Ammon's horn (tissue), 1 donor: ENCODE results near the gene CYTH4.

Experiments
- DNase-seq: peaks from one replicate; pipeline ENCODE4 v3.0.0-alpha.2; 2016; ENCODE audit warnings: low spot score

CYTH4 gene

DNA sequence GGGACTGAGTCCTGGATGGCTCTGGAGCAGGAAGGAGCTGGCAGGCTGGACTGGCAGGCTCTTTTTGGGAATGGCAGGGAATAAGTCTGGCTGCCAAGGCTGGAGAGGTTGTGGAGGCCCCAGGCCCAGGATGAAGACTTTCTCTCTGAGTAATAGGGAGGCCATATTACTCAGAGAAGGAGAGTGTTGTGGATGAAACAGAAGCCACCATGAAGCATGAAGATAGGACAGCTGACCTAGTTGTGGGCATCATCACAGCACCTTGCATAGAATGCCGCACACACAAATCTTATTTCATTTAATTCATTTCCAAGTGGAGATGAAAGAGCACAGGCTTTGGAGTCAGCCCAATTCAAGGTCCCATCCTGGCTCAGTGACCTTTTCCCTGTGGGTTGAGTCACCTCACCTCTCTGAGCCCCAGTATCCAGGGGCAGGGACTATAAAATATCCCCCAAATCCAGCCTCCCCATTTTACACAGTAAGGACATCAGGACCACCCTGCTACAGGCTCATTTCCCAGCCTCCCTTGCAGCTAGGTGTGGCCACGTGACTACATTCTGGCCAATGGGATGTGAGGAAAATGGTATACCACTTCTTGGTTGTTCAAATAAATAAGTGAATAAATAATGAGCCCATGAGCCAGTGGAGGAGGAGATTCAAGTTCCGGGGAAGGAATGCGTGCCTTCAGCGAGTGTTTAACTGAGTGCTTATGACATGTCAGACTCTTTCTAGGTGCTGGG lies 9.4 kb downstream of the CYTH4 start:
- DNase-seq = no peak

DNA sequence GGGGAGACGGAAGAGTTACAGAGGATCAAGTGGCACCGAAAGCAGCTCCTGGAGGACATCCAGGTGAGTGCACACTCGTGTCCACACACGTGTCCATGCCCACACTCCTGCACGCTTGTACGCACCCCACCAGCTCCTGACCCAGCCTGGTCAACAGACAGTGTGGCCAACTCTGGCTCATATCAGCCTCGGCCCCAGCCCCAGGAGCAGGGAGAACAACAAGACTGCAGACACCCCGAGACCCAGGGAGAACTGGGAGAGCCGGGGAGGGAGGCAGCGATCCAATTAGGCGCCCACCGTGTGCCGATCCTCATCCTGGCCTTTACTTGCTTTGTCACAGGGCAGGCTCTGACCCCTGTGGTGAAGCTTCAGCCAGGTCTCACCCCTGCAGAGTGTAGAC lies 10.3 kb downstream of the CYTH4 start:
- DNase-seq = no peak

DNA sequence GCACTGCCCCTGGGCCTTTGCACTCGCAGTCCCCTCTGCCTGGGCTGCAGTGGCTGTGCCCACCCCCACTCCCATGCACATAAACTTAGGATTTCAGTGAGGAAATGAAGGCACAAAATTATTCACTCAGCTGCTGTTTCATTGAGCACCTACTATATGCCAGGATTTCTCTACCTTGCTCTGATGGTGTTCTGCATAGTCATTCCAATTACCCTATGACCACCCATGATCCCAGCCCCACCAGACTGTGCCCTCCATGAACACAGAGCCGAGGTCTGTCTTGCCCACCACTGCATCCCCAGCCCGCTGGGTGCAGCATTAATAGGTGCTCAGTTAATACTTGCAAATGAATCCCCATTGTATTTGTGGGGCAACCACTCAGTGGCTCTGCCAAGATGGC lies 10.9 kb downstream of the CYTH4 start:
- DNase-seq = no peak

DNA sequence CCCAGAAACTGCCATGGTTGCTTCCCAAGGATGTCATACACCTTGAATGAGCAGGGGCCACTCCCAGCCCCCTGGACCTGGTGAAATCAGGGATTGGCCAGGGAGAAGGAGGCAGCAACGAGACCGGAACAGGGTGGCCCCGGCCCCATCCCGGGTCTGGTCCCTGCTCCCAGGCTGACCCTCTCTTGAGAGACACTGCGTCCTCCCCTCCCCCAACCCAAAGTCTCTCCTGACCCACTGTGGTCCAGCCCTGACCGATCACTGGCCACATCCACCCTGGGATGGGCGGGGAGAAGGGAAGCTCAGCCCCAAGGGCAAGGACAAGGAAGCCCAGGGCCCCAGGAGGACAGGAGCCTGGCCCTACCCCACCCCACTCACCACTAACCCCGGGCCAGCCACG lies 12.4 kb downstream of the CYTH4 start:
- no peak for DNase-seq

DNA sequence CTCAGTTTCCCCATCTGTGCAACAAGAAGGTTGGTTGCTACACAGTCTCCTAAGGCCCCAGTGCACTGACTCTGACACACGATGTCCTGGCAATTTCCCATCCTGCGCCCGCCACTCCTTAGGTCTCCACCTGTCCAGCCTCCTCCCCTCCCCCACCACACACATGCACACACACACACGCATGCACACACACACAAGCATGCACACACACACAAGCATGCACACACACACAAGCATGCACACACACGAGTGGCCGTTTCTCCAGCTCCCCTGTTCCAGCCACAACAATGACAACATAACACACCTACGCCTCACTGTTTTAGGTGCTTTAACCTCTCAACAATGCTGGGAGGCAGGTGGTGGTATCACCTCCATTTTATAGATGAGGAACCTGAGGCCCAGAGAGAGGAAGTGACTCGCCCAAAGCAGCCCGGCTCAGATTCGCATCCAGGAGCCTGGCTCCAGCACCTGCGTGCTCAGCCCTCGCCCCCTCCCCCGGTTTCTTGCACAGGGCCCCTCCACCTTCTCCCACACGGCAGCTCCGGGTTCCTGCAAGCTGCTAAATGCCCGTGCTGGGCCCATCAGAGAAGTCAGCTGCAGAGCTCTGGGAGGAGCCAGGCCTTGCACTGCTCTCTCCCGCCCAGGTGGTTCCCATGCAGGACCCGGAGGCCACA lies 13.0 kb downstream of the CYTH4 start:
- DNase-seq = no peak

DNA sequence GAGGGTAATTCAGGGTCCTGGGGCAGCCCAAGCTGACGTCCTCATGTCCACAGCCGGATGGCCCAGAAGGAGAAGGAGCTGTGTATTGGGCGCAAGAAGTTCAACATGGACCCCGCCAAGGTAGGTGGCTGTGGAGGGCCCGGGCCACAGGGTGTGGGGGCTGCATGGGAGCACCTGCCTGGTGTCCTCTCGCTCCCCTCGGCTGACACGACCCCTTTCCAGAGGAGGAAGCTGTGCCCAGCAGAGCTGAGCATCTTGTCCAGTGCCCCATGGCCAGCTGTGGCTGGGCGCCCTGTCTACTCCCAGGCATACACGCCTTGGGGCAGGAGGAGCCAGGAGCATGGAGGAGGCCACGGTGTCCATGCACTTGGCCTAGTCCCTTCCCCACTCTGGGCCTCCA lies 13.6 kb downstream of the CYTH4 start:
- DNase-seq = no peak

DNA sequence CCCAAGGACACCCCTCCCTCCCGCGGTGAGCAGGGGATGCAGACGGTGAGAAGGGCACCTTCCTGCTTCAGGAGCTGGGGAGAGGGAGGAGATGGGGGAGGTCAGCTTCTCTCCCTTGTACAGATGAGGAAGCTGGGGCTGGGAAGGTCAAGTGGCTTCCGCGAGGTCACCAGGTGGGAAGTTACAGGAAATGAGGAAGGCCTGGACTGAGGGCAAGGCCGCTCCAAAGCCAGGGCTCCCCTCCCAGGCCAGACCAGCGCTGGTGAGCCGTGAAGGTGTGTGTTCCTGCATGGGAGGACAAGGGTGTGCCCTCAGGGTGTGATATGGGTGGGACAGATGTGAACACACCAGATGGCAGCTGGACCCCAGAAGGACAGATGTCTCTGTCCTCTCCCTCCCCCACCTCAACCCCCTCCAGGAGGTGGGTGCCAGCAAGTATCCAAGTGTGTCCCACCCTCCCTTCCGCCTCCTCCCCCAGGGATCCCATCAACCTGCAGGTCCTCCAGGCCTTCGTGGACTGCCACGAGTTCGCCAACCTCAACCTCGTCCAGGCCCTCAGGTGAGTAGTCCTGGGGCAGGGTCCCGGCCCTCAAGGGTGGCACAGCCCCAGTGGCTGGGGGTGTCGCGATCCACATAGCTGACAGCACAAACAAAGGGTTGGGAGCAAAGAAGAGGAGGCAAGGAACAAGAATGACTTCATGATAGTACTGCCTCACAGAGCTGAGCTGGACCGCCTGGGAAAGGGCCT lies 16.6 kb downstream of the CYTH4 start:
- no peak for DNase-seq

DNA sequence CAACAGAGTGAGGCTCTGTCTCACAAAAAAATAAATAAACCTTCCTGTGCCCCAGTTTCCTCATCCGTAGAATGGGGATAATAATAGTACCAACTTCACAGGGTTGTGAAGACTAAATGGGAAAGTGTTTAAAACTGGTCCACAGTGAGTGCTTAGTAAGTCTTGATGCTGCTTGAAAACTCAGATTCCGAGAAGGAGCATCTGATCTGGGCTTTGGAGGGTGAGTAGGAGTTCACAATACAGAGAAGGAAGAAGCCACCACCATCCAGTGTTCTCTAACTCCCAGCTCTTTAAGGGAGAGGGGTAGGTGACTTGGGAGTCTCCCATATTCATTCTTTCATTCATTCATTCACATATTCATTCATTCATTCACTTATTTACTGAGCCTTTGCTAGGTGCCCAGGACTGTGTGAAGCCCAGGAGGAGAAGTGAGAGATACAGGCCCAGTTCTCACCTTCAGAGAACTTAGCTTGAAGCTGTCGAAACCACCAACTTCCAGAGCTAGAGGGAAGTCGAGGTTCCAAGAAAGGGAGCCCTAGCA lies 17.7 kb downstream of the CYTH4 start:
- DNase-seq = no peak

DNA sequence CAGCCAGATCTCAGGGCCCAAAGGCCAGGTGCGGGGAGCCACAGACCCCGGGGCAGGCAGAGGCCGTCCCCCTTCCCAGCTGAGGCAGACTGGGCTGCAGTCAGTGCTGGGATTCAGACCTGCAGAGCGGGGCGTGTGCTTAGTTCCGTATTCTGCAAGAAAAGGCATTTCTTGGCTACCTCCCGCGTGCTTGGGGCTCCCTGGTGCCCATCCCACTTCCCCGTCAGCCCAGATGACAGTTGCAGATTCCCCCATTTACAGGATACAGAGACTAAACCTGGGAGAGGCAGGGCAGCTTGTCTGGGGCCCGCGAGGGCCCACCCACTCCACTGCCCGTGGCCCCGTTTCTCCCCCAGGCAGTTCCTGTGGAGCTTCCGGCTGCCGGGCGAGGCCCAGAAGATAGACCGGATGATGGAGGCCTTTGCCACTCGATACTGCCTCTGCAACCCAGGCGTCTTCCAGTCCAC lies 18.3 kb downstream of the CYTH4 start:
- peak; percentile 43 for DNase-seq

DNA sequence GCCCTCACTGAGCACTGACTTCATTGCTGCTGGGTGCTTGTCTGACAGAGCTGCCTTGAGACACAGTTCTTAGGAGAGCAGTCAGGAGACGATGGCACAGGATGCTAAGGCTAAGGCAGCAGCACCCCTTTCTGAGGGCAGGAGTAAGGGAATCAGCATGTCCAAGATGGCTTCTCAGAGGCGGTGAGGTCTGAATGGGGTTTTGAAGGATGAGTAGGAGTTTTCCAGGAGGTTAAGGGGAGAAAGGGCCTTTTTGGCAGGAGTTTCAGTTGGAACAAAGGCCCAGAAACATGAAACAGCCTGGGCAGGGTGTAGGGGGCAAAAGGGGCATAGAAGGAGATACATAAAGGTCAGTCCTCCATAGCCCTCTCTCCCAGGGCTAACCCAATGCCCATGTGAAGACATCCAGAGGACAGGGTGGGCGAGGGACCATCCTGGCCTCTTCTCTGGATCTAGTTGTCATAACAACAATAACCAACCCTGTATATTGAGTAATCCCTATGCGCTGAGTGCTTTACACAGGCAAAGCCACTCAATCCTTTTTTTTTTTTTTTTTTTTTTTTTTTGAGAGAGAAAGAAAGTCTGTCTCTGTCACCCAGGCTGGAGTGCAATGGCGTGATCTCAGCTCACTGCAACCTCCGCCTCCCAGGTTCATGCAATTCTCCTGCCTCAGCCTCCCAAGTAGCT lies 19.0 kb downstream of the CYTH4 start:
- no peak for DNase-seq

DNA sequence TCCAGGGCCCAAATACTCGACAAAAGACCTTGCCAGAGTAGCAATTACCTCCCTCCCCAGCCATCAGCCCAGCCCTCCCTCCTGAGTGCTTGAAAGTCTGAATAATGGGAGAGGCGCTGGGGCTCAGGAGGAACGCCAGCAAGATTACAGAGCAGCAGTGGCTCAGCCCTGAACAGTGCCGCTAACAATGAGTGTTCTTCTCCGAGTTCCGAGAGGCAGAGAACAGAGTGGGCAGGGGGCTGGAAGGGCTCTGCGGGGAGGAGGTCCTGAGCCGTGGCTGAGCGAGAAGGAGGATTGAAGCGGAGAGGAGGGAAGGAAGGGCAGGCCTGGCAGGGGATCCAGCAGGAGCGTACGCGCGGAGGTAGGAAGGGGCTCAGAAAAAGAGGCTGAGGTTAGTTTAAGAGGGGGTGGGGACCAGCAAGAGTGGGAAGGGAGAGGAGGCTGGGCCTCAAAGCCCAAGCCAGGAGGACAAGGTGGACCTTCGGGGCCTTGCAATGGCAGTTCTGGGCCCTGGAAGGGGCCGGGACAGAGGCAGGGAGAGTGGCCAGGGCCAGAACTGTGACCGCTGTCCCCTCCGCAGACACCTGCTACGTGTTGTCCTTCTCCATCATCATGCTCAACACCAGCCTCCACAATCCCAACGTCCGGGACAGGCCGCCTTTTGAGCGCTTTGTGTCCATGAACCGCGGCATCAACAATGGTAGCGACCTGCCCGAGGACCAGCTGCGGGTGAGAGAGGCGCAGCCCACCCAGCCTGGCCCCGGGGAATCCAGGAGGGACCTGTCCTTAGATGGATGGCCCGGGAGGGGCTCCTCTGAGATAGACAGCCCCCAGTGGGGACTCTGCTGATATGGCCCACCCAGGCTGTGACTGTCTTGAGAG lies 20.6 kb downstream of the CYTH4 start:
- no peak for DNase-seq

DNA sequence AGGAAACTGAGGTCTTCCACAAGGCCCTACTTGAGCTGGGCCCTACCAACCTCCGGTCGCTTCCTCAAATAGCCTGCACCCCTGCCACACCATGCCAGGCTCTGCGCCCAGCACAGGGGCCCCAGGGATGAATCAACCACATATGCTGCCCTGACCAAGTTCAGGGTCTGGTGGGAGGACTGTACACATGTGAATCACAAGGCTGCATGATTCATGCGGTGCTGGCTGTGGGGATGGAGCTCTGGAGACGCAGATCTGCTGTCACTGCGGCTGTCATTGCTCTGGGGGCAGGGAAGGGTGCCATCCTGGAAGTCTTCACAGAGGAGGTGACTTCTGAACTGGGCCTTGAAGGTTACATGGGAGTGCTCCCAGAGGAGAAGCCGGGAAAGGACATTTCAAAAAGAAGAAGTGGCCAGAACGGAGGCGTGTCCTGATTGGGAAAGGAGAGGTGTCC lies 21.5 kb downstream of the CYTH4 start:
- DNase-seq = peak; percentile 57

DNA sequence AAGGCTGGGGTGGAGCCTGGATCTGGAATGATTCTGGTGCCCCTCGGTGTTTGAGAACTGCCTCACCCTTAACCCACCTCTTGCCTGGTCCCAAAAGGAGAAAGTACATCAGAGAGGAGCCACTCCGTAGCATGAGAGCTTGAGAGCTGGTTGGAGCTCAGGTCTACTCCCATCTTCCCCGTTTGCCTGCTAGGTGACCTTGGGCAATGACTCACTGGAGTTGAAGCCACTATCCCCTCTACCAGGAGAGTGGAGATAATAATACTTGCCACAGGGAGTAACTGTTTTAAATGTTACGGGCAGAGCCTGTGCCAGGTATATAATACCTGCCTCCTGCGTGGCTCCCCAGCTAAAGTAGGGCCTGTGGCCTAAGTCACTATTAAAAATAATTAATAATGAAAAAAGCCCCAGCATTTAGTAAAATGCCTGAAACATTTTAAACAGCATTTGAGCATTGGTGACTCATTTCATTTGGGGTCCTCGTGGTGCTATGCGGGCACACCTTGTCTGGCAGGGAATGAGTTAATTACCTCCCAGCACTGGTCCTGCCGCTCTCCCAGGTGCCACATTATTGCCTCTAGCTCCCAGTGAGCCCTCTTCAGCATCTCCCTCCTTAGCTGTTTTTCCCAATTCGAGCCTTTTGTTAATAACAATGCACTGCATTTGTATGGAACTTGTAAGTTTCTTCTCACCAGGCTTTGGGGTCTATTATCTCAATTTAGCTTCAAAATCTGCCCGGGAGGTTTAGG lies 22.5 kb downstream of the CYTH4 start:
- DNase-seq = no peak

DNA sequence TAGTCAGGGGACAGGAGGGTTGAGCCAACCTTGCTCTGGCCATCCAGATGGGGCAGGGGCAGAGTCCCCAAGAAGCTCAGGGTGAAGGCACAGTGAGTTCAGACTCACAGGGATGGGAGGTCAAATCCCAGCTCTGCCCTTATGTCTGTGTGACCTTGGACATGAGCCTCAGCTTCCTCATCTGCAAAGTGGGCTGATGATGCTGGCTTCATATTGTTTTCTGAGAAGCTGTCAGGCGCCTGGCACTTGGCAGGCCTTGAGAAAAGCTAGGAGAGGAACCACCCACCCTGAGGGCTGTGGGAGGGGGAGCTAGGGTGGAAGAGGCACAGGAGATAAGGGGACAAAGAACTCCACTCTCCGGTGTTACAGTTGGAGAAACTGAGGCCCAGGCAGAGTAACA lies 23.6 kb downstream of the CYTH4 start:
- DNase-seq = no peak

DNA sequence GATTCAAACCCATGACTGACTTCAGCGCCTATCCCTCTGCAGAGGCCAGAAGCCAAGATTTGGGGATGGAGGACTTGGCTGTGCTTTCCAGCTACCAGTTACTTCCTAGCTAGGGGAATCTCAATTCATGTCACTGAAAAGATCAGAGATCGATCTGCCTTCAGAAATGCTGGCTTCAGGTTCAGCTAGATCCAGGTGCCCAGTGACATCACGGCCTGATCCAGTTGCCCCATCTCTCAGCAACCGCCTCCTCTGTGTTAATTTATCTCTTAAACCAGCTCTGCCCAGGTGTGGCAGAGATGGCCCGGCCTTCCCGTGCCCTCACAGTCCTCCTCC lies 24.2 kb downstream of the CYTH4 start:
- no peak for DNase-seq

DNA sequence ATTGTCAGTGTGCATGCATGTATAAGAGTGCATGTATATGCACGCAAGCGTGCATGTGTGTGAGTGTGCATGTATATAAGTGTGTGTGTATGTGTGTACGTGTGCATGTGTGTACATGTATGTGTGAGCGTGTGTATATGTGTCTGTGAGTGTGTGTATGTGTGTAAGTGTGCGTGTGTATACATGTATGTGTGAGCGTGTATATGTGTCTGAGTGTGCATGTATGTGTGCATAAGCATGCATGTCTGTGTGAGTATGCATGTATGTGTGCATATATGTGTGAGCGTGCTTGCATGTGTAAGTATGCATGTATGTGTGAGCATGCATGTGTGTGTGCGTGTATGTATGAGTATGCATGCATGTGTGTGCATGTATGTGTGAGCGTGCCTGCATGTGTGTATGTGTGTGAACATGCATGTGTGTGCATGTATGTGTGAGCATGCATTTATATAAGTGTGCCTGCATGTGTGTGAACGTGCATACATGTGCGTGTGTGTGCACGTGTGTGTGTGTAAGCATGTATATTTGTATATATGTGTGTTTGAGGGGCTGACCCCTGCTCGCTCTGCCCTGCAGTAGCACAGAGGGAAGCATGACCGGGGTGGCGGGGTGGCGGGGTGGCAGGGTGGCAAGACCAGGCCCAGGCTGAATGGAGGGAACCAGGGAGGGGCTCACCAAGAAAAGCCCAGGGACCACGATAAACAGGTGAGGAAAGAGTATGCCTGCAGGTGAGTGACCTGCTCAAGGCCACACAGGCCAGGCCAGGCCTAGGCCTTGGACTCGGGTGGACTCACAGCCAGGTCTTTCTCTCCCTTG lies 26.3 kb downstream of the CYTH4 start:
- DNase-seq = no peak

DNA sequence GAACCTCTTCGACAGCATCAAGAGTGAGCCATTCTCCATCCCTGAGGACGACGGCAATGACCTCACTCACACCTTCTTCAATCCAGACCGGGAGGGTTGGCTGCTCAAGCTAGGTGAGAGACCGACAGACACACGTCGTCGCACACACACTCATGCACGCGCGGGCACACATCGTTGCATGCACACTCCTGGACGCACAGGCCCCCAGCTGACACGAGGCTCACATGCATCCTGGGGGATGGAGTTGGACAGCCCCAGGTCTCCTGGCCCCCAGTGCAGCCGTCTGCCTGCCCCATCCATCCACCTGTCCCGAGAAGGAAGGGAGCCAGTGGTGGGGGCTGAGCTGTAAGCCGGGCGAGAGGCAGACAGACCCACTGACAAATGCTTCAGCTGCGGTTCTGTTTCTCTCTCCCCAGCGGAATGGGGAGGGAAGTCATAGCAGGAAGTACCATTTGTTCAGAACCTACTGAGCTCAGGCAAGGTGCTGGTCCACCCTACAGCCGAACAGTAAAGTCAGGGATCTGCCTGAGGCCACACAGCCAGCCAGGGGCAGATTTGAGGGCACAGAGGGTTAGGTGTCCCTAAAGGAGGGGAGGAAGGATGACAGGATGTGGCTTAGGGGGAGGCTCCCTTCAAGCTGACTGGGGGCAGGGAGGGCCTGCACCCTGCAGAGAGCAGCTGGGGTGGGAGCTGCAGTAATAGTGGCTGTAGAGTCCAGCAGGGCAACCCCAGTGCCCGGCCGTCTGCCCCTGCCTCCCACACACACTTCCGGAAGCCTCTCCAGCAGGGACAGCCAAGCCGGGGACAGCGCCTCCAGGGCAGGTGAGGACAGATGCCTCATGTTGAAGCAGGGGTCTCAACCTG lies 27.1 kb downstream of the CYTH4 start:
- peak; percentile 21 for DNase-seq

DNA sequence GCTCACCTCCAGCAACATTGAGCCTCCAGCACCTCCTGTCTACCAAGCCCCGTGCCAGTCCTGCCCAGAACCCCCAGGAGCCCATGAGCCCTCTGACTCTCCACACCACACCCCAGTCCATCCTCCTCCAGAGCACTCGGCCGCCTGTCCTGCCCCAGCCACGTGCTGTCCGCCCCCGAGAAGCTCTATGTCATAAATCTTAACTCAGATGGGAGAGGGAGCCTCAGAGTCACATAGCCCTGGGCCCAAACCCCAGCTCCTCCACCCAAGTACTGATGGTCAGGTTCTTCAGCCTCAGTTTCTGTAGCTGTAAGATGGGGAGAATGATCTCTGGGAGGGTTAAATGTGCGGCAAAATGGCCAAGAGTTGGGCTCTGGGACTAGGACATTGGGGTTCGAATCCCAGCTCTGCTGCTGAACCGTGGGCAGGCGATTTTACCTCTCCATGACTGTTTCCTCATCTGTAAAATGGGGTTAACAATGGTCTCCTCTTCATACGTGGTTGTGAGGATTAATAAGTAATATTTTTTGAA lies 27.8 kb downstream of the CYTH4 start:
- no peak for DNase-seq
